GM15510 (cell line): ENCODE results near the gene C5orf34.

Experiments
- POLR2A ChIP-seq: IDR thresholded peaks from 3 replicates; pipeline ENCODE4 v1.6.1; 2011; ENCODE audit warnings: borderline replicate concordance; ENCODE audit not compliant: insufficient read length; ENCODE audit errors: extremely low read depth

C5orf34 gene

DNA sequence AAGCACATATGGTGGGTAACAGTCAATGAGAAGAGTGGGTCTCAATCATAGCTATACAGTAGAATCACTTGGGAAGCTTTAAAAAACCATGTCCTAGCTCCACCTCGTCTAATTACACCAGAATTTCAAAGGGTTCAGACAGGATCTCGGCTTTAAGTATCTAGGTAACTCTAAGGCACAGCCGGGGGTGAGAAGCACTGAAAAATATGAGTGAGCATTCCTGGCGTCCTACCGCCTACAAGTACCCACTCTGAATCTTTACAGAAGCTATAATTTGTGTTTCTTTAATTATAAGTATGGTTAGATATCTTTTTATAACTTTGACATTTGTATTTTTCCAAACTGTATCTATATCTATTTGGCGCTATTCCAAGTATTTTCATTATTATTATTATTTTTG is 25.8 kb upstream of the C5orf34 start:
- no peak for TF ChIP-seq POLR2A

DNA sequence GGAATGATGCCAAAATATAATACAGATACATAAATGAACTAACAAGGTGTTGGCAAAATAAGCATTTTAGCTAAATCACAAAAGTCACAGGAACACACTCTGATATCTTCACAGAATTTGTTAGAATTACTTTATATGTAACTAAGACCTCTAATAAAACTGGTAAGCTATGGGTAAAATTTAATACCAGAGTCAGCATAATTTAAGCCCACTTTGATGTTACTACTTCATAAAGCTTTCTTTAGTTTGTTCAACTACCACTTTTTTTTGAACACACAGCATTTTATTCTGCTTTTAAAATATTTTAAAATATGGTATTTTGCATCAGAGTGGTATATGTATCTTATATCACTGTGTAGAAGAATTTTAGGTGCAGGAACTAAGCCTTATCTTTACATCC is 22.0 kb upstream of the C5orf34 start:
- TF ChIP-seq POLR2A, result no peak

DNA sequence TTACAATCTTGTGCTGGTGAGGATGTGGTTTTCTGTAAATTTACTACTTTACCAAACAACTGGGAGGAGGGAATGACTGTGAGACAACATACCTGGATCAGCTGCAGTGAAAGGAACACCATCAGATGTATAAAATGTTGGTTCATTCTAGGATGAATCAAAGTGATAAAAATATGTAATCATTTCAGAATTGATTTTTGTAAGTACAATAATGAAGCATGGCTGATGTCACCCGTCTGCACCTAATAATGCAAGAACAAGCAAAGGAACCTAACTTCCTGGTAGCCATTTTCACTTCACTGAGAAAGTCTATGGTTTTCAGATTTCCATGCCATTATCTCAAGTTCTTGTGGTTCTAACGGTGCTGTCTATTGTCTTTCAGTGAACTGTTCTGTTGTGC is 18.7 kb upstream of the C5orf34 start:
- TF ChIP-seq POLR2A, result no peak

DNA sequence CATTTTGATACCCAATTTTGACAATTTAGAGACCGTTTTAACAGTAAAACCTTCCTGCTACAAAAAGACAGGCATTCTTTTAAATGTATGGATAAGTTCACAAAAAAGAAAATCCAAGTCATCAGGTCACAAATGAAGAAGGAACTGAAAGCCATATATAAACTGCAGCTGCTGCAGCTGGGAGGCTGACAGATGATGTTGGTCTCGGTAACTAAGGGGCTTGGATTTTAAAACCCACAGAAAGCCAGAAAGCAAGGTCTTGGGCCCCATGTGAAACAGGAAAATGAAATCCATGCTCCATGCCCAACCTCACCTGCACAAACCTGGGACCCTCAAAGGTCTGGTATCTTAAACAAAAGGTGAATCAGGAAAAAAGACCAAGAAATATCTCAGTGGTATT is 15.7 kb upstream of the C5orf34 start:
- no peak for TF ChIP-seq POLR2A

DNA sequence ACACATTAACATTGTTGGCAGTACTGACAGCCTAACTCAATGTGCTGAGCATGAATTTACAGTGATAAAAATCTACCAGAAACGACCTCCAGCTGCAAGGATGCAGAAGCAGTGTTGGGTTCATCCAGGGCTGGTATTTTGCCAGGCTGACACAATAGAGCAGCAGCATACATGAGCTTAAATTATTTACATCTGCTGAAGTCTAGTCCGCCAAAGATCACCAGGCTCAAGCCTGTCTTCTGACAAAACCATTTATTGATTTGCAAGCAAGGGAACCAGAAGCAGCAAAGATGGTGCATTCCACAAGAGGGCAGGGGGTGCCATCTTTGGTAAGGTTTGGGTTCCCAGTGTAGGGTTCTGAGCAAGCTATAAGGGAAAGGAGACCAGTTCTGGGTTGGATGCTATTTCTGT is 8.7 kb upstream of the C5orf34 start:
- TF ChIP-seq POLR2A, result no peak

DNA sequence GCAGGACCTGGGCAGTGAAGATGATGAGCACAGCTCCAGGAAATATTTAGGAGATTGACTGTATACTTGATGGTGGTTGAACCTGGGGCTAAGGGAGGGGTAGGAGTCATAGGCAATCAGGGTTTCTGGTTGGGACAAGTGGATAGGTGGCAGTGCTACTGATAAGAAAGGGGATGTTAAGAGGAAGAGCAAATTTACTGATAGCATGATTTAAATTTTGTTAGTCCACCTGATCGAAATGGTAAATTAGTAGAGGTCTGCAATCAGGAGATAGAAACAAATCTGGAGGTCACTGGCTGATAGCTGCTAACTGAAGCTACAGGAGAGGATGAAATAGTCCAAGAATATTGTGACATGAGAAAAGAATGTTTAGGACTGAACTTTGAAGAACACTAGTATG is 5.7 kb upstream of the C5orf34 start:
- TF ChIP-seq POLR2A, result no peak

DNA sequence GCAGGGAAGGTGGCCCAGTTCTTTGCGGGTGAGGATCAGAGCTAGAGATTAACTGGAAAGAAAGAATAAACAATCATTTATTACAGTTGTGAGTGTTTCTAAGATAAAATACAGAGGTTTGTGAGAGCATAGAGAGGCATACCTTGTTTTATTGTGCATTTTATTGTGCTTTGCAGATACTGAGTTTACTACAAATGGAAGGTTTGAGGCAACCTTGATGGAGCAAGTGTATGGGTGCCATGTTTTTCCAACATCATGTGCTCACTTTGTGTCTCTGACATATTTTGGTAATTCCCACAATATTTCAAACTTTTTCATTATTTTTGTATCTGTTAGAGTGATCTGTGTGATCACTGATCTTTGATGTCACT is 715 bp upstream of the C5orf34 start:
- no peak for TF ChIP-seq POLR2A

DNA sequence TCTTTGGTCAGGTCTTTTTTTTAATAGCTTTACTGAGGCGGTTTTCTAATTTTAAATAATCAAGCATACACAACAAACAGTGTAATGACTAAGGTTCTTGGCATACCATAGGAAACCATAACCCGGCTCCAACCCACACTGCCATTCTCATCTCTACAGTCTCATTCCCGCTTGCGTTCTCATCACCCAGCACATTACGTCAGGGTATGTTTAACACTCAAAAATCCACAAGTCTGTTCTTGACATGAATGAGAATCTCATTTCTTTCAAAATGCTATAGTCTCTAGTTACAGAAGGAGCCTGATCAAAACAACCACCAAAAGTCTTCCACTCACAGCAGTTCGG is 505 bp downstream of the C5orf34 start:
- TF ChIP-seq POLR2A, result no peak

DNA sequence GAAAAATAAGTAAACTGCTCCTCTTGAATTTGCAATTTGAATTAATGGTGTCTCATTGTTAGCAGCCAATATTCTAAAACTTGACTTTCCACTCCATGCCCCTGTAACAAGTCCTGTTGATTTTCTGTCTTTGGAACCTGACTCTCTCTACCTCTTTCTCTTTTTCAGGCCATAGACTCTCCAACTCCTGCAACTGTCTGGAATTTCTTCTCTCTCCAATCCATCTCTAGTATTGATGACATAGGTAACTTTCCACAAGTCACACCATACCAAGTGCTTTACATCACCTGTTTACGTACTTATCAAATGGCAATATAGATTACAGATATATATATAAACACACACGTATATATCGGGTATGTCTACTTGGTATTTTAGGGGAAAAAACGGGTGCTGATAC is 923 bp downstream of the C5orf34 start:
- no peak for TF ChIP-seq POLR2A

DNA sequence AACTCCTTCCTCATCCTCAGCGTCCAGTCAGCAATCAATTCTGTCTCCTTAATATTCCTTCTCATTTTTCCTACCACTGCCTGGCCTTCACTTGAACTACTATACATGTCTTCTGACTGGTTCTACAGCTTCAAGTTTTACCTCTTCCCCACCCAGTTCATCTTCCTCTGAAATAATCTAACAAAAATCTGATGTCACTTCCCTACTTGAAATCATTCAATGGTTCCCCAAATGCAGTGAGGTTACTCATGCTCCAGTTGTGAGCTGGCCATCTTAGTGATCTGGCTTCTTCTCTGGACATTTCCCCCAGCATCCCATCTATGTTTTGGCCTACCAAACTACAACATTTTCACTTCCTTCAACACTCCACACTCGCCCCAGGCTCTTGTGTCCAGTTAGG is 16.4 kb downstream of the C5orf34 start:
- no peak for TF ChIP-seq POLR2A

DNA sequence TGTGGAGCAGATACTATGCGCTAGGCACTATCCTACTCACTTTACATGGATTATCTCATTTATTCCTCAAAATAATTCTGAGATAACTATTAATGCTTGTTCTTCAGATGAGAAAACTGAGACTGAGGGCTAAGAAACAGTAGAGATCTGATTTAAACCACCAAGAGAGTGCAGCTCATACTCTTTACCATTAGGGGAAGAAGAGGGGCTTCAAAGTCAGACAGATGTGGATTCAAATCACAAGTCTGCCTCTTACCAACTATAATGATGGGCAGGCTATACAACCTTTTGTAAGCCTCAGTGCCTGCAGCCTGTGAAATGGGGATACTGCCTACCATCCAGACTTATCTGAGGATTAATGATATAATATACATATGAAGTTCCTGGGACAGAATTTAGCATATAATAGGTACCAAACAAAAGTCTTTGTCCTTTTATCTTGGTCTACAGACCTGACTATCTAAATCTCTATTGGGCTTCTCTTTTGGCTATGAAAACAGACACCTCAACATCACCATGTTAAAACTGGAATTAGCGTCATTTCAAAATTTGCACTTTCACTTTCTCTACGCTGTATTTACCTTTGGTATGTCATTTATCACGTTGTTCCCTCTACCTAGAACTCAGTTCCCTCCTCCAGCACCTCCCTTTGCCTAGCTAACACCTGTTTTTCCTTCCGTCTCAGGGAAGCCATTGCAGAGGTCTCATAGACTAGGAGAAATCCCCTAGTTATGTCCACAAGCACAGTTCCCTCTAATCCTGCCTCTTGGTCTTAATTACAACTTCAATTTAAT is 17.4 kb downstream of the C5orf34 start:
- TF ChIP-seq POLR2A, result no peak

DNA sequence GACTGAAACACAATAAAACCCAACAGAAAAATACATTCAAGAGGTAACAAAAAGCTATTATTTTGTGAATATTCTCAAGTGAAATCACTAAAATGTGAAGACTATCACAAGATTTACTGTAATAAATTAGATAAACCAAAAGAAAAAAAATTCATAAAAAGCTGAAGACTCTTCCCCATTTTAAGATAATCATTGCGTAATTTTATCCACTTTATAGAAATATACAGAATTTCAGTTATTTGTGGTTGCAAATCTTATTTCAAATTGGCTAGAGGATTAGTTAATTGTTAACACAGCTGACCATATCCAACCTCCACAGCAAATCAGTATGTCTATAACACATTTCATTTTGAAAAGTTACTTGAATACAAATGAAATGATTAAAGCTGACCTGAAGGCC is 23.6 kb downstream of the C5orf34 start:
- TF ChIP-seq POLR2A, result no peak

DNA sequence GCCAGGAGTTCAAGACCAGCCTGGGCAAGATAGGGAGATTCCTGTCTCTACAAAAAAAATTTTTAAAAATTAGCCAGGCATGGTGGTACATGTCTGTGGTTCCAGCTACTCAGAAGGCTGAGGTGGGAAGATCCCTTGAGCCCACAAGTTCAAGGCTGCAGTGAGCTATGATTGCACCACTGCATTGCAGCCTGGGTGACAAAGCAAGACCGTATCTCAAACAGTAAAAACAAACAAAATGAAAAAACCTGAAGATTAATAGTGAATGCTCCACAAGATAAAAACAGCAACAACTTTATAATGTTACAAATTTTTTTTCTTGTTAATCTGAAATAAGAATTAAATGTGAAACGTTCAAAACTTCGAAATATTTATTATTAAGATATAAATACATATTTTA is 28.6 kb downstream of the C5orf34 start:
- no peak for TF ChIP-seq POLR2A

DNA sequence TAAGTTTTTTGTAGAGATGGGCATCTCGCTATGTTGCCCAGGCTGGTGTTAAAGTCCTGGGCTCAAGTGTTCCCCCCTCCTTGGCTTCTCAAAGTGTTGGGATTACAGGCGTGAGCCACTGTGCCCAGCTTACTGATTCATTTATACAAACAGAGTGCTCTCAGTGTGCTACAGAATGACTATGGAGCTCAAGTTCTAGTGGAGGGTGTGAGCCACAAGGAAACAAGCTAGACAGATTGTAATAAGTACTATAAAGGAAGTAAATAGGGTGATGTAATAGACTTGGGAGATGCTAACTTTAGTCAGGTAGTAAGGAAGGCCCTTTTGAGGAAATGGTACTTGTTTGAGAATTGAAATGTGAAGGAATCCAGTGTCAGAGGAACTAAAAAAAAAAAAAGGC is 29.5 kb downstream of the C5orf34 start:
- no peak for TF ChIP-seq POLR2A

DNA sequence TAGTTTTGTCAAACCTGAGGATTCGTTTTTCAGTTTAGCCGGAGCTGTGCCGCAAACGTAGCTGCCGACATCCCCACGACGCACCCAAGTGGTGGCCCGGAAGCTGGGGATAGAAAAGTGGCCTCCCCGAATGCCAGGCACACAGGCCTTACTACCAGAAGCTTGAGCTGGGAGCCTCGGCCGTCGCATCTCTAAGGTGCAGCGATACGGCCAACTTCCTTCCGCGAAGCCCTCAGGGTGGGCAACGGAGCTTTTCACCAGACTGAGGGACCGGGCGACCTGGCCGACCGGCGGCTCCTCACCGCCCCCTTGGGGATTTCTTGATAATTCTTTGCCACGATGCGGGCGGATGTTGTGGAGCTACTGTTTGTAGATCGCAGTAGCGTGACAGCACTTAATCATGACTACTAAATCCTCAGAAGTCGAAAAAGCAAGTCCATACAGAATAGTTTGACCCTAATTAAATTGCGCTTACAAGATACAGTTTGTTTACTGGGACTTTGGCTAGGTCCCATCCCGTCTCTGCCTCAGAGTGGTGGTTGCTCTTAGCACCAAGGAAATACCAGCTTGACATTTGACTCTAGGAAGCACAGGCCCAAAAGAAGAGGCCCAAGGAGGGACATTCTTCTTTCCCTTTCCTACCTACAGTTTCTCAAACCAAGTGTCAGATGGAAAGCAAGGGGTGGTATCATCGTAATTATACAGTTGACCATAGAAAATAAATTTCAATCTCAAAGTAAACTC is 30.7 kb downstream of the C5orf34 start:
- TF ChIP-seq POLR2A, result no peak
